HepG2 (cell line): ENCODE data around the gene ALG14. TPM values are rescaled to one million over a fixed set of nuclear protein-coding genes. Genes with fewer than 3 reads are reported as not detected.

ENCODE experiments used
- HCFC1 ChIP-seq: fragments of 150-350 bp; IDR thresholded peaks from 2 replicates; pipeline ENCODE4 v1.6.1; 2014; ENCODE audit warnings: low read depth, low read length
- HDAC1 ChIP-seq: sonication (generic); formaldehyde crosslinking; IDR thresholded peaks from 2 replicates; pipeline ENCODE4 v1.5.1; 2020; ENCODE audit warnings: mild to moderate bottlenecking, missing genetic modification reagents
- HHEX ChIP-seq: IDR thresholded peaks from 2 replicates; pipeline ENCODE4 v1.6.1; 2016; ENCODE audit warnings: control low read depth
- HMG20A ChIP-seq: IDR thresholded peaks from 2 replicates; pipeline ENCODE4 v1.6.1; 2016; ENCODE audit warnings: borderline replicate concordance
- HNRNPK ChIP-seq: fragments of 200-400 bp; formaldehyde crosslinking; IDR thresholded peaks from 2 replicates; pipeline ENCODE4 v1.6.1; 2018; ENCODE audit warnings: low read length, low read depth, moderate library complexity, mild to moderate bottlenecking; ENCODE audit not compliant: poor library complexity, severe bottlenecking
- MAFG ChIP-seq: sonication (generic); formaldehyde crosslinking; IDR thresholded peaks from 2 replicates; pipeline ENCODE4 v1.5.1; 2020; ENCODE audit warnings: mild to moderate bottlenecking, missing genetic modification reagents
- MATR3 ChIP-seq: sonication (generic); formaldehyde crosslinking; IDR thresholded peaks from 2 replicates; pipeline ENCODE4 v1.4.0; 2020; ENCODE audit warnings: missing genetic modification reagents
- PCBP1 ChIP-seq: fragments of 200-400 bp; formaldehyde crosslinking; IDR thresholded peaks from 2 replicates; pipeline ENCODE4 v1.6.1; 2017; ENCODE audit warnings: mild to moderate bottlenecking, low read depth, low read length, borderline replicate concordance
- PCBP2 ChIP-seq: fragments of 200-400 bp; formaldehyde crosslinking; optimal IDR thresholded peaks from 2 replicates; pipeline ENCODE3; 2018; ENCODE audit warnings: low read length, low read depth; ENCODE audit not compliant: poor library complexity, severe bottlenecking
- RCOR2 ChIP-seq: IDR thresholded peaks from 2 replicates; pipeline ENCODE4 v1.6.1; 2016; ENCODE audit warnings: missing biosample characterization, missing genetic modification reagents
- TEAD3 ChIP-seq: optimal IDR thresholded peaks from 2 replicates; pipeline ENCODE3; 2016; ENCODE audit warnings: borderline replicate concordance
- U2AF2 ChIP-seq: fragments of 200-400 bp; formaldehyde crosslinking; IDR thresholded peaks from 2 replicates; pipeline ENCODE4 v1.6.1; 2017; ENCODE audit warnings: low read depth, mild to moderate bottlenecking, low read length
- ZFP90 ChIP-seq: sonication (generic); formaldehyde crosslinking; IDR thresholded peaks from 2 replicates; pipeline ENCODE4 v1.8.0; 2022; ENCODE audit warnings: missing genetic modification reagents, mild to moderate bottlenecking, inconsistent platforms, borderline replicate concordance
- ZNF230 ChIP-seq: sonication (generic); formaldehyde crosslinking; IDR thresholded peaks from 2 replicates; pipeline ENCODE4 v1.4.0; 2020; ENCODE audit warnings: mild to moderate bottlenecking, missing genetic modification reagents
- ZNF317 ChIP-seq: sonication (generic); formaldehyde crosslinking; IDR thresholded peaks from 2 replicates; pipeline ENCODE4 v1.5.0; 2020; ENCODE audit warnings: mild to moderate bottlenecking, missing genetic modification reagents
- ZNF543 ChIP-seq: sonication (generic); formaldehyde crosslinking; IDR thresholded peaks from 2 replicates; pipeline ENCODE4 v1.4.0; 2020; ENCODE audit warnings: mild to moderate bottlenecking, missing genetic modification reagents
- ZNF572 ChIP-seq: sonication (generic); formaldehyde crosslinking; IDR thresholded peaks from 2 replicates; pipeline ENCODE4 v1.5.1; 2020; ENCODE audit warnings: mild to moderate bottlenecking, missing genetic modification reagents
- ZNF674 ChIP-seq: sonication (generic); formaldehyde crosslinking; IDR thresholded peaks from 2 replicates; pipeline ENCODE4 v1.5.0; 2020; ENCODE audit warnings: low read depth, mild to moderate bottlenecking, missing genetic modification reagents
- polyA plus RNA-seq, 8 experiments: library from polyadenylated mRNA; depleted of rRNA in 3 of 8; stranded (reverse) in 7 of 8; unstranded in 1 of 8; fragments of >200 nt; fragmentation: Illumina TruSeq in 4 of 8; extraction: Trizol in 4 of 8; gene quantifications; 2 replicates each; pipeline versions ENCODE4 v1.2.1 to v1.2.3, GENCODE V29; 2011 to 2016; ENCODE audit warnings: low read depth in 4 of 8, missing spikeins in 1 of 8, mixed read lengths in 1 of 8; ENCODE audit not compliant: insufficient read depth in 1 of 8
- total RNA-seq, 5 experiments: library from RNA; depleted of rRNA; stranded (reverse); fragments of >200 nt; fragmentation: Illumina TruSeq; extraction: Trizol; gene quantifications; 2 replicates each; pipeline ENCODE4 v1.2.3, GENCODE V29; 2016; ENCODE audit warnings: low read depth in 1 of 5
- TF ChIP-seq, protein P1 (sequence below): sonication (generic); formaldehyde crosslinking; IDR thresholded peaks from 2 replicates; pipeline ENCODE4 v1.8.0; 2022; ENCODE audit warnings: mild to moderate bottlenecking, missing genetic modification reagents; ENCODE audit not compliant: insufficient replicate concordance
- TF ChIP-seq, protein P2 (sequence below): IDR thresholded peaks from 2 replicates; pipeline ENCODE4 v1.6.1; 2012; ENCODE audit warnings: low read length, improper control_type of control experiment
- TF ChIP-seq, protein P3 (sequence below): sonication (generic); formaldehyde crosslinking; conservative IDR thresholded peaks from 2 replicates; pipeline ENCODE4 v1.4.0; 2020; ENCODE audit warnings: missing genetic modification reagents
- TF ChIP-seq, protein P4 (sequence below): sonication (generic); formaldehyde crosslinking; IDR thresholded peaks from 2 replicates; pipeline ENCODE4 v1.4.0; 2020; ENCODE audit warnings: missing genetic modification reagents

The ALG14 gene
- total and polyA plus RNA-seq, 2 of the 13 experiments (the other 11 are each of a cell fraction or from before 2014, with no cell fraction given), result 4.5 to 12.7 TPM

DNA sequence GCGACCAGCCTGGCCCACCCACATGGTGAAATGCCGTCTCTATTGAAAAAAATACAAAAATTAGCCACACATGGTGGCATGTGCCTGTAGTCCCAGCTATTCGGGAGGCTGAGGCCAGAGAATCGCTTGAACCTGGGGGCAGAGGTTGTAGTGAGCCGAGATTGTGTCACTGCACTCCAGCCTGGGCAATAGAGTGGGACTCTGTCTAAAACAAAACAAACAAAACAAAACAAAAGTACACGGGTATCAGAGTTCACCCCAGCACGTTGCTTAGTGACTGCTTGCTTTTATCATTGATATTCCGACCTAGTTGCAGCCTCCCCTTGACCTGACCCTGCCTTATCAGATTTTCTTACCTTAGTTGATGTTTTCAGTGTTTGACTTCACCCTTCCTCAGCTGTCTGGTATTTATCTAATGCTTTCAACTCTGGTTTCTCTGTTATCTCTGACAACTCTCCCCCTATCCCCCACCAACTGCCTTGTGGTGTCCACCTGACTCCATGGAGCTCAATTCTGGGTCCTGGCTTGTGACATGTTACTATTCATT lies 49.5 kb upstream of the ALG14 start (continued):
- TF ChIP-seq ZNF230 (CRISPR knock-in tag) (no peak), HNRNPK (no peak), ZNF317 (CRISPR knock-in tag) (no peak), HMG20A (CRISPR knock-in tag) (peak; percentile 97), PCBP2 (no peak), ZFP90 (CRISPR knock-in tag) (peak; percentile 46; the same call in 1 of the 2 replicates), HCFC1 (no peak), HDAC1 (peak; percentile 93), MAFG (CRISPR knock-in tag) (no peak), HHEX (CRISPR knock-in tag) (peak; percentile 78; the same call in 1 of the 2 replicates), U2AF2 (no peak), PCBP1 (no peak), RCOR2 (peak; percentile 94), ZNF674 (no peak), ZNF572 (CRISPR knock-in tag) (no peak), MATR3 (CRISPR knock-in tag) (no peak), TEAD3 (peak; percentile 88), ZNF543 (no peak)
- TF ChIP-seq, protein P1, sequence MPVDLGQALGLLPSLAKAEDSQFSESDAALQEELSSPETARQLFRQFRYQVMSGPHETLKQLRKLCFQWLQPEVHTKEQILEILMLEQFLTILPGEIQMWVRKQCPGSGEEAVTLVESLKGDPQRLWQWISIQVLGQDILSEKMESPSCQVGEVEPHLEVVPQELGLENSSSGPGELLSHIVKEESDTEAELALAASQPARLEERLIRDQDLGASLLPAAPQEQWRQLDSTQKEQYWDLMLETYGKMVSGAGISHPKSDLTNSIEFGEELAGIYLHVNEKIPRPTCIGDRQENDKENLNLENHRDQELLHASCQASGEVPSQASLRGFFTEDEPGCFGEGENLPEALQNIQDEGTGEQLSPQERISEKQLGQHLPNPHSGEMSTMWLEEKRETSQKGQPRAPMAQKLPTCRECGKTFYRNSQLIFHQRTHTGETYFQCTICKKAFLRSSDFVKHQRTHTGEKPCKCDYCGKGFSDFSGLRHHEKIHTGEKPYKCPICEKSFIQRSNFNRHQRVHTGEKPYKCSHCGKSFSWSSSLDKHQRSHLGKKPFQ (CRISPR knock-in tag), result no peak
- TF ChIP-seq, protein P2, sequence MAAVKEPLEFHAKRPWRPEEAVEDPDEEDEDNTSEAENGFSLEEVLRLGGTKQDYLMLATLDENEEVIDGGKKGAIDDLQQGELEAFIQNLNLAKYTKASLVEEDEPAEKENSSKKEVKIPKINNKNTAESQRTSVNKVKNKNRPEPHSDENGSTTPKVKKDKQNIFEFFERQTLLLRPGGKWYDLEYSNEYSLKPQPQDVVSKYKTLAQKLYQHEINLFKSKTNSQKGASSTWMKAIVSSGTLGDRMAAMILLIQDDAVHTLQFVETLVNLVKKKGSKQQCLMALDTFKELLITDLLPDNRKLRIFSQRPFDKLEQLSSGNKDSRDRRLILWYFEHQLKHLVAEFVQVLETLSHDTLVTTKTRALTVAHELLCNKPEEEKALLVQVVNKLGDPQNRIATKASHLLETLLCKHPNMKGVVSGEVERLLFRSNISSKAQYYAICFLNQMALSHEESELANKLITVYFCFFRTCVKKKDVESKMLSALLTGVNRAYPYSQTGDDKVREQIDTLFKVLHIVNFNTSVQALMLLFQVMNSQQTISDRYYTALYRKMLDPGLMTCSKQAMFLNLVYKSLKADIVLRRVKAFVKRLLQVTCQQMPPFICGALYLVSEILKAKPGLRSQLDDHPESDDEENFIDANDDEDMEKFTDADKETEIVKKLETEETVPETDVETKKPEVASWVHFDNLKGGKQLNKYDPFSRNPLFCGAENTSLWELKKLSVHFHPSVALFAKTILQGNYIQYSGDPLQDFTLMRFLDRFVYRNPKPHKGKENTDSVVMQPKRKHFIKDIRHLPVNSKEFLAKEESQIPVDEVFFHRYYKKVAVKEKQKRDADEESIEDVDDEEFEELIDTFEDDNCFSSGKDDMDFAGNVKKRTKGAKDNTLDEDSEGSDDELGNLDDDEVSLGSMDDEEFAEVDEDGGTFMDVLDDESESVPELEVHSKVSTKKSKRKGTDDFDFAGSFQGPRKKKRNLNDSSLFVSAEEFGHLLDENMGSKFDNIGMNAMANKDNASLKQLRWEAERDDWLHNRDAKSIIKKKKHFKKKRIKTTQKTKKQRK, result no peak
- TF ChIP-seq, protein P3, sequence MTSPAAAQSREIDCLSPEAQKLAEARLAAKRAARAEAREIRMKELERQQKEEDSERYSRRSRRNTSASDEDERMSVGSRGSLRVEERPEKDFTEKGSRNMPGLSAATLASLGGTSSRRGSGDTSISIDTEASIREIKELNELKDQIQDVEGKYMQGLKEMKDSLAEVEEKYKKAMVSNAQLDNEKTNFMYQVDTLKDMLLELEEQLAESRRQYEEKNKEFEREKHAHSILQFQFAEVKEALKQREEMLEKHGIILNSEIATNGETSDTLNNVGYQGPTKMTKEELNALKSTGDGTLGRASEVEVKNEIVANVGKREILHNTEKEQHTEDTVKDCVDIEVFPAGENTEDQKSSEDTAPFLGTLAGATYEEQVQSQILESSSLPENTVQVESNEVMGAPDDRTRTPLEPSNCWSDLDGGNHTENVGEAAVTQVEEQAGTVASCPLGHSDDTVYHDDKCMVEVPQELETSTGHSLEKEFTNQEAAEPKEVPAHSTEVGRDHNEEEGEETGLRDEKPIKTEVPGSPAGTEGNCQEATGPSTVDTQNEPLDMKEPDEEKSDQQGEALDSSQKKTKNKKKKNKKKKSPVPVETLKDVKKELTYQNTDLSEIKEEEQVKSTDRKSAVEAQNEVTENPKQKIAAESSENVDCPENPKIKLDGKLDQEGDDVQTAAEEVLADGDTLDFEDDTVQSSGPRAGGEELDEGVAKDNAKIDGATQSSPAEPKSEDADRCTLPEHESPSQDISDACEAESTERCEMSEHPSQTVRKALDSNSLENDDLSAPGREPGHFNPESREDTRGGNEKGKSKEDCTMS, result no peak
- TF ChIP-seq, protein P4, sequence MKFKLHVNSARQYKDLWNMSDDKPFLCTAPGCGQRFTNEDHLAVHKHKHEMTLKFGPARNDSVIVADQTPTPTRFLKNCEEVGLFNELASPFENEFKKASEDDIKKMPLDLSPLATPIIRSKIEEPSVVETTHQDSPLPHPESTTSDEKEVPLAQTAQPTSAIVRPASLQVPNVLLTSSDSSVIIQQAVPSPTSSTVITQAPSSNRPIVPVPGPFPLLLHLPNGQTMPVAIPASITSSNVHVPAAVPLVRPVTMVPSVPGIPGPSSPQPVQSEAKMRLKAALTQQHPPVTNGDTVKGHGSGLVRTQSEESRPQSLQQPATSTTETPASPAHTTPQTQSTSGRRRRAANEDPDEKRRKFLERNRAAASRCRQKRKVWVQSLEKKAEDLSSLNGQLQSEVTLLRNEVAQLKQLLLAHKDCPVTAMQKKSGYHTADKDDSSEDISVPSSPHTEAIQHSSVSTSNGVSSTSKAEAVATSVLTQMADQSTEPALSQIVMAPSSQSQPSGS (CRISPR knock-in tag), result peak; percentile 74
